ENCODE data around the gene ASB3.
A peak's percentile ranks its signal among the peaks of the same experiment; 100 is the strongest.

The ASB3 gene

GRCh38 chr2:53793261-53793660 is 6.5 kb upstream of the ASB3 start:
- peaks cover 34% of the 10 kb centered on the region for H3K36me3 ChIP-seq (ENCODE audit: insufficient read depth, low read length)
- no peak overlapping the region for H3K27ac ChIP-seq (ENCODE audit: low read length)
- DNase-seq: no peak
- TF ChIP-seq EZH2 (IDR thresholded peaks at IDR 0.05; ENCODE audit: borderline replicate concordance, low read depth, low read length, severe bottlenecking) (no peak), CTCF (IDR thresholded peaks at IDR 0.05; ENCODE audit: borderline replicate concordance, extremely low read depth, low read length, poor library complexity, severe bottlenecking) (no peak)
- H3K27me3 ChIP-seq (ENCODE audit: insufficient read depth, low read length, poor library complexity): no peaks in the 10 kb centered on the region
- H3K9ac ChIP-seq (ENCODE audit: low read depth, low read length): no peak overlapping the region
- no peak overlapping the region for H2AFZ ChIP-seq (ENCODE audit: low read depth, low read length)
- H3K4me3 ChIP-seq (ENCODE audit: low read depth in 1 of 2, low read length in 2 of 2): no peak overlapping the region
- no peak overlapping the region for H3K4me2 ChIP-seq (ENCODE audit: insufficient read depth, low read length)
- no peaks in the 10 kb centered on the region for H3K9me3 ChIP-seq (ENCODE audit: insufficient read depth, low read length, severe bottlenecking)
- H3K79me2 ChIP-seq (ENCODE audit: insufficient read depth, low read length): peaks cover 54% of the 10 kb centered on the region
- no peaks in the 10 kb centered on the region for H4K20me1 ChIP-seq (ENCODE audit: insufficient read depth, low read length)
- ATAC-seq (ENCODE audit: insufficient read depth, low read depth): no peak
- H3K4me1 ChIP-seq (ENCODE audit: insufficient read depth, low read length): peaks cover 23% of the 10 kb centered on the region

GRCh38 chr2:53787614-53788289 is 999 bp upstream of the ASB3 start:
- Histone ChIP-seq H3K4me2 (ENCODE audit: insufficient read depth, low read length) (peak overlapping the region; percentile 67), H2AFZ (ENCODE audit: low read depth, low read length) (peak overlapping the region; percentile 88), H3K27ac (ENCODE audit: low read length) (peak overlapping the region; percentile 93), H3K79me2 (ENCODE audit: insufficient read depth, low read length) (peaks cover 97% of the 10 kb centered on the region), H3K36me3 (ENCODE audit: insufficient read depth, low read length) (0 out of 2 replicates have a peak, but pooled peaks cover 8% of the 10 kb centered on the region), H3K4me1 (ENCODE audit: insufficient read depth, low read length) (peaks cover 50% of the 10 kb centered on the region), H3K9ac (ENCODE audit: low read depth, low read length) (peak overlapping the region; percentile 84), H3K9me3 (ENCODE audit: insufficient read depth, low read length, severe bottlenecking) (no peaks in the 10 kb centered on the region), H4K20me1 (ENCODE audit: insufficient read depth, low read length) (0 out of 2 replicates have a peak, but pooled peaks cover 3% of the 10 kb centered on the region), H3K4me3 (ENCODE audit: low read depth in 1 of 2, low read length in 2 of 2) (peak overlapping the region; percentile 67 to 73), H3K27me3 (ENCODE audit: insufficient read depth, low read length, poor library complexity) (no peaks in the 10 kb centered on the region)
- peak; percentile 25; the same call in 2 of the 3 replicates for ATAC-seq (ENCODE audit: insufficient read depth, low read depth)
- TF ChIP-seq CTCF (IDR thresholded peaks at IDR 0.05; ENCODE audit: borderline replicate concordance, extremely low read depth, low read length, poor library complexity, severe bottlenecking) (no peak), EZH2 (IDR thresholded peaks at IDR 0.05; ENCODE audit: borderline replicate concordance, low read depth, low read length, severe bottlenecking) (no peak)
- DNase-seq: no peak

GRCh38 chr2:53786352-53786704 is 425 bp downstream of the ASB3 start:
- DNase-seq: peak; percentile 41
- Histone ChIP-seq H4K20me1 (ENCODE audit: insufficient read depth, low read length) (0 out of 2 replicates have a peak, but pooled peaks cover 3% of the 10 kb centered on the region), H3K36me3 (ENCODE audit: insufficient read depth, low read length) (peaks cover 22% of the 10 kb centered on the region), H3K4me3 (ENCODE audit: low read depth in 1 of 2, low read length in 2 of 2) (peak overlapping the region; percentile 67 to 73), H3K9ac (ENCODE audit: low read depth, low read length) (peak overlapping the region; percentile 84), H3K27me3 (ENCODE audit: insufficient read depth, low read length, poor library complexity) (no peaks in the 10 kb centered on the region), H3K4me2 (ENCODE audit: insufficient read depth, low read length) (peak overlapping the region; percentile 67), H3K79me2 (ENCODE audit: insufficient read depth, low read length) (peaks cover 98% of the 10 kb centered on the region), H2AFZ (ENCODE audit: low read depth, low read length) (peak overlapping the region; percentile 88), H3K4me1 (ENCODE audit: insufficient read depth, low read length) (peaks cover 50% of the 10 kb centered on the region), H3K27ac (ENCODE audit: low read length) (peak overlapping the region; percentile 93), H3K9me3 (ENCODE audit: insufficient read depth, low read length, severe bottlenecking) (no peaks in the 10 kb centered on the region)
- peak; percentile 35 for ATAC-seq (ENCODE audit: insufficient read depth, low read depth)
- no peak for TF ChIP-seq CTCF (IDR thresholded peaks at IDR 0.05; ENCODE audit: borderline replicate concordance, extremely low read depth, low read length, poor library complexity, severe bottlenecking)
- TF ChIP-seq EZH2 (IDR thresholded peaks at IDR 0.05; ENCODE audit: borderline replicate concordance, low read depth, low read length, severe bottlenecking): no peak
